ENCODE results near the gene GSG1L.

GSG1L gene

GRCh38 chr16:27976990-27977389 lies 86.5 kb downstream of the GSG1L start:
- Histone ChIP-seq H3K36me3 (ENCODE audit: control insufficient read depth in 1 of 2, insufficient read depth in 2 of 2, low read length in 2 of 2) (no peaks in the 10 kb centered on the region), H3K27ac (ENCODE audit: low read length) (no peak overlapping the region), H3K4me1 (ENCODE audit: control insufficient read depth in 1 of 2, insufficient read depth in 2 of 2, low read length in 2 of 2) (no peaks in the 10 kb centered on the region)

GRCh38 chr16:27974896-27975540 lies 88.5 kb downstream of the GSG1L start:
- H3K27ac ChIP-seq (ENCODE audit: low read length), result no peak overlapping the region
- peaks cover 0 to 4% of the 10 kb centered on the region in 2 donors for H3K9me3 ChIP-seq (ENCODE audit: control insufficient read depth in 1 of 2, low read length in 2 of 2)
- H3K27me3 ChIP-seq (ENCODE audit: low read depth, low read length), result no peaks in the 10 kb centered on the region
- H3K4me3 ChIP-seq (ENCODE audit: low read depth in 1 of 2, low read length in 2 of 2), result no peak overlapping the region
- H3K36me3 ChIP-seq (ENCODE audit: control insufficient read depth in 1 of 2, insufficient read depth in 2 of 2, low read length in 2 of 2), result no peaks in the 10 kb centered on the region
- no peaks in the 10 kb centered on the region for H3K4me1 ChIP-seq (ENCODE audit: control insufficient read depth in 1 of 2, insufficient read depth in 2 of 2, low read length in 2 of 2)

More at GRCh38 chr16:27976990-27977389, 86.5 kb downstream of the GSG1L start:
- Histone ChIP-seq H3K27me3 (ENCODE audit: low read depth, low read length) (no peaks in the 10 kb centered on the region), H3K9me3 (ENCODE audit: control insufficient read depth in 1 of 2, low read length in 2 of 2) (no peaks in the 10 kb centered on the region), H3K4me3 (ENCODE audit: low read depth in 1 of 2, low read length in 2 of 2) (no peak overlapping the region)

GRCh38 chr16:27973678-27974077 lies 89.8 kb downstream of the GSG1L start:
- H3K36me3 ChIP-seq (ENCODE audit: control insufficient read depth in 1 of 2, insufficient read depth in 2 of 2, low read length in 2 of 2), result no peaks in the 10 kb centered on the region
- no peaks in the 10 kb centered on the region for H3K27me3 ChIP-seq (ENCODE audit: low read depth, low read length)
- no peaks in the 10 kb centered on the region for H3K4me1 ChIP-seq (ENCODE audit: control insufficient read depth in 1 of 2, insufficient read depth in 2 of 2, low read length in 2 of 2)
- H3K27ac ChIP-seq (ENCODE audit: low read length), result no peak overlapping the region
- H3K9me3 ChIP-seq (ENCODE audit: control insufficient read depth in 1 of 2, low read length in 2 of 2), result peaks cover 0 to 4% of the 10 kb centered on the region in 2 donors
- H3K4me3 ChIP-seq (ENCODE audit: low read depth in 1 of 2, low read length in 2 of 2), result no peak overlapping the region

GRCh38 chr16:27972500-27972899 lies 91.0 kb downstream of the GSG1L start:
- Histone ChIP-seq H3K27me3 (ENCODE audit: low read depth, low read length) (no peaks in the 10 kb centered on the region), H3K27ac (ENCODE audit: low read length) (no peak overlapping the region), H3K4me1 (ENCODE audit: control insufficient read depth in 1 of 2, insufficient read depth in 2 of 2, low read length in 2 of 2) (no peaks in the 10 kb centered on the region), H3K36me3 (ENCODE audit: control insufficient read depth in 1 of 2, insufficient read depth in 2 of 2, low read length in 2 of 2) (no peaks in the 10 kb centered on the region), H3K4me3 (ENCODE audit: low read depth in 1 of 2, low read length in 2 of 2) (no peak overlapping the region), H3K9me3 (ENCODE audit: control insufficient read depth in 1 of 2, low read length in 2 of 2) (peaks cover 0 to 4% of the 10 kb centered on the region in 2 donors)

GRCh38 chr16:27969574-27969973 lies 93.9 kb downstream of the GSG1L start:
- Histone ChIP-seq H3K36me3 (ENCODE audit: control insufficient read depth in 1 of 2, insufficient read depth in 2 of 2, low read length in 2 of 2) (no peaks in the 10 kb centered on the region), H3K4me3 (ENCODE audit: low read depth in 1 of 2, low read length in 2 of 2) (no peak overlapping the region), H3K4me1 (ENCODE audit: control insufficient read depth in 1 of 2, insufficient read depth in 2 of 2, low read length in 2 of 2) (no peaks in the 10 kb centered on the region), H3K9me3 (ENCODE audit: control insufficient read depth in 1 of 2, low read length in 2 of 2) (peaks cover 0 to 4% of the 10 kb centered on the region in 2 donors), H3K27ac (ENCODE audit: low read length) (no peak overlapping the region), H3K27me3 (ENCODE audit: low read depth, low read length) (no peaks in the 10 kb centered on the region)

GRCh38 chr16:27967169-27967568 lies 96.3 kb downstream of the GSG1L start:
- no peaks in the 10 kb centered on the region for H3K27me3 ChIP-seq (ENCODE audit: low read depth, low read length)
- no peak overlapping the region for H3K4me3 ChIP-seq (ENCODE audit: low read depth in 1 of 2, low read length in 2 of 2)
- H3K36me3 ChIP-seq (ENCODE audit: control insufficient read depth in 1 of 2, insufficient read depth in 2 of 2, low read length in 2 of 2), result no peaks in the 10 kb centered on the region
- peaks cover 0 to 10% of the 10 kb centered on the region in 2 donors for H3K9me3 ChIP-seq (ENCODE audit: control insufficient read depth in 1 of 2, low read length in 2 of 2)
- no peaks in the 10 kb centered on the region for H3K4me1 ChIP-seq (ENCODE audit: control insufficient read depth in 1 of 2, insufficient read depth in 2 of 2, low read length in 2 of 2)
- no peak overlapping the region for H3K27ac ChIP-seq (ENCODE audit: low read length)

GRCh38 chr16:27966756-27967155 lies 96.8 kb downstream of the GSG1L start:
- Histone ChIP-seq H3K36me3 (ENCODE audit: control insufficient read depth in 1 of 2, insufficient read depth in 2 of 2, low read length in 2 of 2) (no peaks in the 10 kb centered on the region), H3K27me3 (ENCODE audit: low read depth, low read length) (no peaks in the 10 kb centered on the region)

GRCh38 chr16:27965801-27966200 lies 97.7 kb downstream of the GSG1L start:
- no peak overlapping the region for H3K27ac ChIP-seq (ENCODE audit: low read length)
- H3K36me3 ChIP-seq (ENCODE audit: control insufficient read depth in 1 of 2, insufficient read depth in 2 of 2, low read length in 2 of 2), result no peaks in the 10 kb centered on the region
- peaks cover 0 to 6% of the 10 kb centered on the region in 2 donors for H3K9me3 ChIP-seq (ENCODE audit: control insufficient read depth in 1 of 2, low read length in 2 of 2)
- no peak overlapping the region for H3K4me3 ChIP-seq (ENCODE audit: low read depth in 1 of 2, low read length in 2 of 2)
- no peaks in the 10 kb centered on the region for H3K4me1 ChIP-seq (ENCODE audit: control insufficient read depth in 1 of 2, insufficient read depth in 2 of 2, low read length in 2 of 2)
- no peaks in the 10 kb centered on the region for H3K27me3 ChIP-seq (ENCODE audit: low read depth, low read length)

More at GRCh38 chr16:27966756-27967155, 96.8 kb downstream of the GSG1L start:
- Histone ChIP-seq H3K4me1 (ENCODE audit: control insufficient read depth in 1 of 2, insufficient read depth in 2 of 2, low read length in 2 of 2) (no peaks in the 10 kb centered on the region), H3K9me3 (ENCODE audit: control insufficient read depth in 1 of 2, low read length in 2 of 2) (peaks cover 0 to 9% of the 10 kb centered on the region in 2 donors), H3K27ac (ENCODE audit: low read length) (no peak overlapping the region), H3K4me3 (ENCODE audit: low read depth in 1 of 2, low read length in 2 of 2) (no peak overlapping the region)

GRCh38 chr16:27963471-27963965 lies 100.0 kb downstream of the GSG1L start:
- Histone ChIP-seq H3K9me3 (ENCODE audit: control insufficient read depth in 1 of 2, low read length in 2 of 2) (peaks cover 0 to 6% of the 10 kb centered on the region in 2 donors), H3K4me3 (ENCODE audit: low read depth in 1 of 2, low read length in 2 of 2) (no peak overlapping the region), H3K36me3 (ENCODE audit: control insufficient read depth in 1 of 2, insufficient read depth in 2 of 2, low read length in 2 of 2) (no peaks in the 10 kb centered on the region), H3K27me3 (ENCODE audit: low read depth, low read length) (no peaks in the 10 kb centered on the region), H3K27ac (ENCODE audit: low read length) (no peak overlapping the region), H3K4me1 (ENCODE audit: control insufficient read depth in 1 of 2, insufficient read depth in 2 of 2, low read length in 2 of 2) (no peaks in the 10 kb centered on the region)

GRCh38 chr16:27962197-27962596 lies 101.3 kb downstream of the GSG1L start:
- H3K27me3 ChIP-seq (ENCODE audit: low read depth, low read length), result no peaks in the 10 kb centered on the region
- no peak overlapping the region for H3K4me3 ChIP-seq (ENCODE audit: low read depth in 1 of 2, low read length in 2 of 2)
- H3K27ac ChIP-seq (ENCODE audit: low read length), result no peak overlapping the region
- no peaks in the 10 kb centered on the region for H3K4me1 ChIP-seq (ENCODE audit: control insufficient read depth in 1 of 2, insufficient read depth in 2 of 2, low read length in 2 of 2)
- no peaks in the 10 kb centered on the region for H3K36me3 ChIP-seq (ENCODE audit: control insufficient read depth in 1 of 2, insufficient read depth in 2 of 2, low read length in 2 of 2)
- peaks cover 0 to 6% of the 10 kb centered on the region in 2 donors for H3K9me3 ChIP-seq (ENCODE audit: control insufficient read depth in 1 of 2, low read length in 2 of 2)

GRCh38 chr16:27961296-27961620 lies 102.3 kb downstream of the GSG1L start:
- Histone ChIP-seq H3K27me3 (ENCODE audit: low read depth, low read length) (no peaks in the 10 kb centered on the region), H3K4me3 (ENCODE audit: low read depth in 1 of 2, low read length in 2 of 2) (no peak overlapping the region)

More at GRCh38 chr16:27961296-27961620, 102.3 kb downstream of the GSG1L start:
- no peaks in the 10 kb centered on the region for H3K36me3 ChIP-seq (ENCODE audit: control insufficient read depth in 1 of 2, insufficient read depth in 2 of 2, low read length in 2 of 2)
- peaks cover 0 to 9% of the 10 kb centered on the region in 2 donors for H3K9me3 ChIP-seq (ENCODE audit: control insufficient read depth in 1 of 2, low read length in 2 of 2)
- H3K4me1 ChIP-seq (ENCODE audit: control insufficient read depth in 1 of 2, insufficient read depth in 2 of 2, low read length in 2 of 2), result no peaks in the 10 kb centered on the region
- H3K27ac ChIP-seq (ENCODE audit: low read length), result no peak overlapping the region

Data from muscle layer of duodenum (tissue), 2 donors.